ENCODE results near the gene KCNIP1.

DNA sequence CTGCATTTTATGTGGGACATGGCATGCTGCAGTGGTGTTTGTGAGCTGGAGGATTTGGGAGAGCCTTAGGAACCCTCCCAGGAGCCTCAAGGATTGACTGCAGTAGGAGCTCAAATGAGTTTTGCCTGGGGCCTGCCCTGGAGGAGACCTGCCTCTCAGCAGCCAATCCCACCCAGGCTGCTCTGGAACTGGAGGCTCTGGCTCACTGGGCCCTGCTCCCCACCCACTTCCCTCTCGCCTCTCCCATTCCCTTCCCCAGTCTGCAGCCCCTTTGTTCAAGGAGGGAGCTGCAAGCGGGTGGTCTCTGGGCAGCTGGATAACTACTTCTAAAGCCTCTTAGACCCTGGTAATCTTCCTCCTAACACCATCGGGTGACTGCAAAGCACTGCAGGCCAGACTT lies 24.2 kb downstream of the KCNIP1 start:
- TF ChIP-seq, protein P1, sequence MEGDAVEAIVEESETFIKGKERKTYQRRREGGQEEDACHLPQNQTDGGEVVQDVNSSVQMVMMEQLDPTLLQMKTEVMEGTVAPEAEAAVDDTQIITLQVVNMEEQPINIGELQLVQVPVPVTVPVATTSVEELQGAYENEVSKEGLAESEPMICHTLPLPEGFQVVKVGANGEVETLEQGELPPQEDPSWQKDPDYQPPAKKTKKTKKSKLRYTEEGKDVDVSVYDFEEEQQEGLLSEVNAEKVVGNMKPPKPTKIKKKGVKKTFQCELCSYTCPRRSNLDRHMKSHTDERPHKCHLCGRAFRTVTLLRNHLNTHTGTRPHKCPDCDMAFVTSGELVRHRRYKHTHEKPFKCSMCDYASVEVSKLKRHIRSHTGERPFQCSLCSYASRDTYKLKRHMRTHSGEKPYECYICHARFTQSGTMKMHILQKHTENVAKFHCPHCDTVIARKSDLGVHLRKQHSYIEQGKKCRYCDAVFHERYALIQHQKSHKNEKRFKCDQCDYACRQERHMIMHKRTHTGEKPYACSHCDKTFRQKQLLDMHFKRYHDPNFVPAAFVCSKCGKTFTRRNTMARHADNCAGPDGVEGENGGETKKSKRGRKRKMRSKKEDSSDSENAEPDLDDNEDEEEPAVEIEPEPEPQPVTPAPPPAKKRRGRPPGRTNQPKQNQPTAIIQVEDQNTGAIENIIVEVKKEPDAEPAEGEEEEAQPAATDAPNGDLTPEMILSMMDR (conservative IDR thresholded peaks at IDR 0.05; ENCODE audit: low read length), result no peak
- no peak for TF ChIP-seq EZH2phosphoT487 (IDR thresholded peaks at IDR 0.05; ENCODE audit: borderline replicate concordance)

Measured in Loucy (cell line).